GM21529 (cell line): ENCODE data around the gene PIK3R4.

ENCODE experiments used
- ATAC-seq: cut with Tn5 transposase; IDR thresholded peaks from one replicate; pipeline ENCODE4 v1.9.1; 2021; ENCODE audit not compliant: unreplicated experiment

The PIK3R4 gene

GRCh38 chr3:130644628-130645253 is 101.9 kb downstream of the PIK3R4 start:
- no peak for ATAC-seq

GRCh38 chr3:130640027-130640426 is 106.6 kb downstream of the PIK3R4 start:
- ATAC-seq = no peak

- no peak for ATAC-seq
Observed at GRCh38 chr3:130636480-130637234, 110.0 kb downstream of the PIK3R4 start.

- ATAC-seq = no peak
Observed at GRCh38 chr3:130635978-130636377, 110.7 kb downstream of the PIK3R4 start.

GRCh38 chr3:130635285-130635684 is 111.3 kb downstream of the PIK3R4 start:
- ATAC-seq = no peak
